ENCODE measurements around the gene PPP1R26.

- TF ChIP-seq CTCF (IDR thresholded peaks at IDR 0.05) (no peak), POLR2A (IDR thresholded peaks at IDR 0.05) (no peak), POLR2AphosphoS5 (IDR thresholded peaks at IDR 0.05) (no peak)
Observed at GRCh38 chr9:135512904-135513303, 33.3 kb downstream of the PPP1R26 start.

All from prostate gland (tissue), 2 donors.